ENCODE measurements around the gene ELL2.

DNA sequence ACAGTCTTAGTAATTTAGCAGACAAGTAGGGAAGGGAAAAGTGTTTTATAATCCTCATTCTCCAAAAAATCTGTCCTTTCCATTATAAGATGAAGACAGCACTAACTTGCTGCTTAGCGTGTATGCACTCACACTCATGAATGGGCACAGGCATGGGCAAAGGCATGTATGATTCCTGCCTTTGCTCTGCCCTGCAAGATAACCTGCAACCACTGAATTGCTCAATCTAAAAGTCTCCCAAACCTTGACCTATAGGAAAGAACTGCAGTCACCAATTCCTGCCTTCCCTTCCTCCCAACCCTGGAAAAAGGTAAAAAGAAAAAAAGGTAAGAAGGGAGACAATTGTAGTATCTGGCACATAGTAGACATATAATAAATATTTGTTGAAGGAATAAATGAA is 40.8 kb downstream of the ELL2 start:
- TF ChIP-seq POLR2A (IDR thresholded peaks at IDR 0.05): no peak
- TF ChIP-seq CTCF (IDR thresholded peaks at IDR 0.05): no peak

Data from heart left ventricle (tissue), 13 donors.